Measurements from ENCODE around the gene TCF7.
"Not testable (repeated sequence)": the region's sequence is repeated elsewhere in the genome, so short reads cannot be mapped to it uniquely, and the experiment has no call there.

The TCF7 gene

GRCh38 chr5:134148316-134148715 is 33.8 kb downstream of the TCF7 start:
- TF ChIP-seq CTCF (IDR thresholded peaks at IDR 0.05; ENCODE audit: control extremely low read depth, extremely low read depth, low read depth, missing control alignments) = no peak
- DNase-seq (ENCODE audit: extremely low spot score) = no peak
- ChIA-PET CTCF (interaction anchor here (1.6 to 26.3 kb wide), 3 partner anchors 10 to 113 kb away, joined by 4 to 882 read pairs (median 63); no protein-coding TSS in a partner anchor), POLR2A (interaction anchor here (0.7 kb wide), 1 partner anchor 150 kb away, joined by 14 read pairs; no protein-coding TSS in a partner anchor)

GRCh38 chr5:134148986-134149539 is 34.6 kb downstream of the TCF7 start:
- TF ChIP-seq CTCF (IDR thresholded peaks at IDR 0.05; ENCODE audit: control extremely low read depth, extremely low read depth, low read depth, missing control alignments) = no peak
- ChIA-PET POLR2A (interaction anchor here (0.6 kb wide), 1 partner anchor 474 kb away, joined by 3 read pairs; no protein-coding TSS in a partner anchor), CTCF (interaction anchor here (7.0 to 26.3 kb wide), 2 partner anchors 10 to 113 kb away, joined by 63 to 882 read pairs; no protein-coding TSS in a partner anchor)
- no peak for DNase-seq (ENCODE audit: extremely low spot score)

GRCh38 chr5:134149571-134150303 is 35.3 kb downstream of the TCF7 start:
- no peak for TF ChIP-seq CTCF (IDR thresholded peaks at IDR 0.05; ENCODE audit: control extremely low read depth, extremely low read depth, low read depth, missing control alignments)
- CTCF ChIA-PET = interaction anchor here (1.2 to 26.3 kb wide), 4 partner anchors 9 to 114 kb away, joined by 3 to 882 read pairs (median 34); no protein-coding TSS in a partner anchor
- POLR2A ChIA-PET = interaction anchor here (0.6 kb wide), 1 partner anchor 473 kb away, joined by 3 read pairs; no protein-coding TSS in a partner anchor
- no peak for DNase-seq (ENCODE audit: extremely low spot score)

GRCh38 chr5:134151723-134152122 is 37.2 kb downstream of the TCF7 start:
- no peak for DNase-seq (ENCODE audit: extremely low spot score)
- no peak for TF ChIP-seq CTCF (IDR thresholded peaks at IDR 0.05; ENCODE audit: control extremely low read depth, extremely low read depth, low read depth, missing control alignments)
- ChIA-PET POLR2A (no interaction called here), CTCF (interaction anchor here (1.5 to 26.3 kb wide), 6 partner anchors 7 to 116 kb away, joined by 5 to 882 read pairs (median 22); no protein-coding TSS in a partner anchor)

- CTCF ChIA-PET = interaction anchor here (0.8 to 26.3 kb wide), 6 partner anchors 9 to 117 kb away, joined by 3 to 882 read pairs (median 7); no protein-coding TSS in a partner anchor
- DNase-seq (ENCODE audit: extremely low spot score); POLR2A ChIA-PET: not testable (repeated sequence)
These were observed 37.8 kb downstream of the TCF7 start for GRCh38 chr5:134152173-134152832.

GRCh38 chr5:134153241-134153640 is 38.8 kb downstream of the TCF7 start:
- DNase-seq (ENCODE audit: extremely low spot score) = no peak
- ChIA-PET CTCF (interaction anchor here (0.8 to 26.3 kb wide), 9 partner anchors 8 to 118 kb away, joined by 3 to 882 read pairs (median 5); no protein-coding TSS in a partner anchor), POLR2A (no interaction called here)
- no peak for TF ChIP-seq CTCF (IDR thresholded peaks at IDR 0.05; ENCODE audit: control extremely low read depth, extremely low read depth, low read depth, missing control alignments)
